Kidney (tissue), 14 donors: ENCODE data around the gene CHST3. TPM values are rescaled to one million over a fixed set of nuclear protein-coding genes. Genes with fewer than 3 reads are reported as not detected.

Experiments used
- DNase-seq, 5 donors: peaks; one replicate each; pipeline ENCODE4 v3.0.0-alpha.2; 2013 to 2020
- FAIRE-seq: peaks from 2 replicates; lab custom pipeline; 2012; peaks lifted over from hg19 to GRCh38; lab: Jason Lieb, UNC
- H3K27ac ChIP-seq, 2 donors: one replicate each; pipeline ENCODE4 v1.7.0; 2013; ENCODE audit warnings: low read depth in 2 of 2, low read length in 2 of 2, inconsistent platforms in 1 of 2
- H3K27me3 ChIP-seq: one replicate; pipeline ENCODE4 v1.7.1; 2013; ENCODE audit warnings: low read length, inconsistent platforms; ENCODE audit not compliant: control insufficient read depth, insufficient read depth
- H3K36me3 ChIP-seq, 3 donors: one replicate each; pipeline versions ENCODE4 v1.7.0 to v1.7.1; 2013; ENCODE audit warnings: low read length in 3 of 3, control low read depth in 1 of 3, inconsistent platforms in 1 of 3; ENCODE audit not compliant: insufficient read depth in 3 of 3, control insufficient read depth in 2 of 3
- H3K4me1 ChIP-seq, 3 donors: one replicate each; pipeline versions ENCODE4 v1.7.0 to v1.7.1; 2013; ENCODE audit warnings: low read length in 3 of 3, inconsistent platforms in 1 of 3, low read depth in 1 of 3; ENCODE audit not compliant: control insufficient read depth in 2 of 3, insufficient read depth in 2 of 3
- H3K4me3 ChIP-seq, 3 donors: one replicate each; pipeline versions ENCODE4 v1.7.0 to v1.8.1; 2013; ENCODE audit warnings: low read length in 3 of 3, control low read depth in 1 of 3, inconsistent platforms in 1 of 3
- H3K9ac ChIP-seq, 3 donors: one replicate each; pipeline versions ENCODE4 v1.7.0 to v1.7.1; 2013; ENCODE audit warnings: low read length in 3 of 3, control low read depth in 1 of 3, inconsistent platforms in 1 of 3
- H3K9me3 ChIP-seq, 3 donors: one replicate each; pipeline versions ENCODE4 v1.7.0 to v1.7.1; 2013; ENCODE audit warnings: low read length in 3 of 3, control low read depth in 1 of 3, inconsistent platforms in 1 of 3; ENCODE audit not compliant: control insufficient read depth in 2 of 3, insufficient read depth in 1 of 3
- CTCF ChIP-seq: IDR thresholded peaks from 3 replicates; pipeline ENCODE4 v1.5.1; 2012; ENCODE audit warnings: mild to moderate bottlenecking, moderate library complexity, borderline replicate concordance; ENCODE audit not compliant: insufficient read depth; ENCODE audit errors: extremely low read depth
- intact Hi-C: fragments of 100-400 bp; cut with DNase I; formaldehyde crosslinking; loops from one replicate; pipeline ENCODE4 v1.11.1; 2022
- polyA plus RNA-seq: library from polyadenylated mRNA; stranded (reverse); fragments of 350-450 nt; fragmentation: Illumina TruSeq; extraction: RNeasy Lipid Tissue Mini Kit (QIAGEN cat#74804); gene quantifications from one replicate; pipeline ENCODE4 v1.2.3, GENCODE V29; 2014; ENCODE audit warnings: low read depth, low replicate concordance; ENCODE audit not compliant: insufficient read depth
- total RNA-seq: library from RNA; stranded (reverse); fragmentation: NEBNext Ultra II Directional; extraction: Animal tissue kit (Norgen Biotek cat#: 25700); gene quantifications from one replicate; pipeline ENCODE4 v1.2.1, GENCODE V29; 2021
- donor health status: control.
- donor health status: control.
- donor health status: control.
- donor health status: control.
- donor health status: control.
- donor health status: DM: yes; HTN: yes; CAD: no.
- donor health status: Normal renal cell carcinoma (clear cell type).

Gene CHST3
- total and polyA plus RNA-seq, 2 donors from 2014 or later: 9.1 to 31.5 TPM

- DNase-seq (no peak), FAIRE-seq (no peak)
- peak overlapping the region; percentile 71 to 86 for H3K27ac ChIP-seq
- peaks cover 0 to 13% (median 2%) of the 10 kb centered on the region in 3 donors for H3K36me3 ChIP-seq
- H3K9ac ChIP-seq: peak overlapping the region in 1 of 3 donors; percentile 42
- no peaks in the 10 kb centered on the region for H3K27me3 ChIP-seq
- no peaks in the 10 kb centered on the region for H3K9me3 ChIP-seq
- no peak overlapping the region for H3K4me3 ChIP-seq
- peaks cover 0 to 20% (median 13%) of the 10 kb centered on the region in 3 donors for H3K4me1 ChIP-seq
- TF ChIP-seq CTCF: no peak
- intact Hi-C loops: no loop called here
Observed at GRCh38 chr10:72009051-72009424, 44.8 kb downstream of the CHST3 start.

GRCh38 chr10:72009425-72010081 lies 45.4 kb downstream of the CHST3 start:
- FAIRE-seq (no peak), DNase-seq (peak; percentile 88 to 97 (median 93))
- Histone ChIP-seq H3K27ac (peak overlapping the region; percentile 71 to 86), H3K4me3 (no peak overlapping the region), H3K9ac (peak overlapping the region in 1 of 3 donors; percentile 42), H3K36me3 (peaks cover 0 to 13% (median 2%) of the 10 kb centered on the region in 3 donors), H3K9me3 (no peaks in the 10 kb centered on the region), H3K4me1 (peaks cover 0 to 20% (median 13%) of the 10 kb centered on the region in 3 donors), H3K27me3 (no peaks in the 10 kb centered on the region)
- no peak for TF ChIP-seq CTCF
- intact Hi-C loops: no loop called here

GRCh38 chr10:72010234-72010973 lies 46.2 kb downstream of the CHST3 start:
- H3K4me1 ChIP-seq: peaks cover 0 to 20% (median 13%) of the 10 kb centered on the region in 3 donors
- intact Hi-C loops: no loop called here
- H3K27ac ChIP-seq: peak overlapping the region; percentile 71 to 86
- peaks cover 0 to 13% (median 2%) of the 10 kb centered on the region in 3 donors for H3K36me3 ChIP-seq
- no peak overlapping the region for H3K9ac ChIP-seq
- DNase-seq (no peak), FAIRE-seq (no peak)
- TF ChIP-seq CTCF: no peak
- no peaks in the 10 kb centered on the region for H3K9me3 ChIP-seq
- H3K27me3 ChIP-seq: no peaks in the 10 kb centered on the region
- no peak overlapping the region for H3K4me3 ChIP-seq
